DMS53 treated with DMSO at 0.1 percent for 48 hours (cell line): ENCODE results near the gene NPC1L1.

Source experiments
- DNase-seq: peaks from one replicate; lab custom pipeline; 2025; ENCODE audit not compliant: unreplicated experiment; lab: John Stamatoyannopoulos, UW

Gene NPC1L1

GRCh38 chr7:44472843-44473242 lies 68.3 kb downstream of the NPC1L1 start:
- DNase-seq = no peak

GRCh38 chr7:44471850-44472249 lies 69.3 kb downstream of the NPC1L1 start:
- no peak for DNase-seq

GRCh38 chr7:44471436-44471835 lies 69.7 kb downstream of the NPC1L1 start:
- DNase-seq = peak; percentile 94

- DNase-seq = no peak
These were observed 70.4 kb downstream of the NPC1L1 start for GRCh38 chr7:44470628-44471245.

DNA sequence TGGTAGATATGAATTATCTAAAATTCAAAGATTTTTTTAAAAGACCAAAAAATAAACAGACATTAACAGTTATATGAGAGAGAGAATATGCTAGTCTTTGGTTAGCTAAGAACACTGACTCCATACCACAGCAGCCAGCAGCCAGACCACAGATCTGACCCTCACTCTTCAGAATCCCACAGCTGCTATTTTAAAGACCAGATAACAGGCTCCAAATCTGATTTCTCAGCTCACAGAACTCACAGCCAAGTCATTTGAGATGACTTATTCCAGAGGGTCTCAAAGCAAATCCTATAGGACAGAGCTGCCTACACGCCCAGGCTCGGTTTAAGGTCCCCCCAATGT lies 71.0 kb downstream of the NPC1L1 start:
- no peak for DNase-seq

GRCh38 chr7:44469461-44470134 lies 71.5 kb downstream of the NPC1L1 start:
- DNase-seq = no peak

GRCh38 chr7:44467217-44467548 lies 73.9 kb downstream of the NPC1L1 start:
- no peak for DNase-seq

GRCh38 chr7:44466300-44467216 lies 74.6 kb downstream of the NPC1L1 start:
- no peak for DNase-seq

- no peak for DNase-seq
These were observed 75.6 kb downstream of the NPC1L1 start for GRCh38 chr7:44465490-44465889.

DNA sequence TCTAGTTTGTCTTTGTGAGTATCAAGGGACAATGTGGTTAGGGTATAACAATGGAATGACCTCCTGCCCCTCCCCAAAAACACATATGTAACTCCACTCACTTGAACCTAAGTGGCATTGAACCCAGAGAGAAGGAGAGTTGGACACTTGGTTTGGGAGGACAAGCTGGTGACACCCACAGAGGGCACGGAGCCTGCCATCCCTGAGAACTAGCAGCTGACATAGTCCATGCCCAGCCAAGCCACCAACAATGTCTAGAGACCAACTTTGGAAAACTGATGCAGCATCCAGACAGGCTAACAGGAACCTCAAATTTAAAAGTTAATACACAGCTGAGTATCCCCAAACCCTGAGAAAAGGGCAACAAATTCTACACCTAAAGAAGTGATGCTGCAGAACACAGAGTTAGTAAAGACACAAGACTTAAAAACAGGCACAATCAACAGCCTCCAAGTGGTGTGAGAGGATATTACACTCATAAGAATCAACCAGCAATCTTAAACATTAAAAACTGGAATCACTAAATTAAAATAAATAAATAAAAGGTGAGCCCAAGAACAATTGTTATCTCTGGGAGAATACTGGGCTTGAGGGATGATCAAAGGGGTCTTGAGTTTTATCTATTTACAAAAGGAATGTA lies 77.8 kb downstream of the NPC1L1 start:
- no peak for DNase-seq
